Measurements from ENCODE around the gene ATP11B.

Gene ATP11B

DNA sequence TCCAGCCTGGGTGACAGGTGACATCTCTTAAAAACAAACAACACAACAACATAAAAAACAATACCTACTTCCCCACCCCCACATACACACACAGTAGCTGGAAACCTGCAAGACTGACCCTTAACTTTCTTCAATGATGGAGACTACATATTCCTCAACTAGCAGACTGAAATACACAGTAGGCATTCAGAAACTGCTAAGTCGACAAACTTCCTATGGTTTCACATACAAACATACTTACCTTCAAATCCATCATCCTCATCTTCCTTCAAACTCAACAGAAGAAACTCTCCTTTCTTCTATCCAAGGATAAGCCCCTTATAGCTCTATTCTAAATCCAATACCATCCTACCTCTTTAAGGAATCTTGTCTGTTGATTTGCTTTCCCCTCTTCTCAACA is 156.4 kb downstream of the ATP11B start:
- no peak for DNase-seq (ENCODE audit: low spot score)

DNA sequence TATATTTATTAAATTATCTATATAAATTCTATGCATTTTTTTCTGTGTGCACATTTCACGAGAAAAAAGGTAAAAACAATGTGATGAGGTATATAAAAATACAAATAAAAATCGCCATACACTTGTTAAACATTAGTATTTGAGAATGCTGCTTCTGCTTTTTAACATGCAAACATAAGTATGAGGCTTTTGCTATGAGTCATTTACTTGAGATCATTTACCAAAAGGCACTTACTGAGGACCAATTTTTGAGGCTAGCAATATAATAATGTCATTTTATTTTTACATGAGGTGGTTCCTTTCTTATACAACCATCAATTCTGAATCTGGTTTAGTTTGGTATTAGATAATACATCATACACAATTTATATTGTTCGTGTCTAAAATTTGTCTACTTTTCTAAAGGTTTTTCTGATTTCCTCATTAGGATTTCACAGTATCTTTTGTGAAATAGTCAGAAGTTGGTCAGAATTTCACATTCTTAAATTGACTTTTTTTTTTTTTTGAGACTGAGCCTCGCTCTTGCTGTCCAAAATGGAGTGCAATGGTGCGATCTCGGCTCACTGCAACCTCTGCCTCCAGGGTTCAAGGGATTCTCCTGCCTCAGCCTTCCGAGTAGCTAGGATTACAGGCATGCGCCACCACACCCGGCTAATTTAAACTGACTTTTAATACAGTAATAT is 161.4 kb downstream of the ATP11B start:
- DNase-seq (ENCODE audit: low spot score), result no peak

DNA sequence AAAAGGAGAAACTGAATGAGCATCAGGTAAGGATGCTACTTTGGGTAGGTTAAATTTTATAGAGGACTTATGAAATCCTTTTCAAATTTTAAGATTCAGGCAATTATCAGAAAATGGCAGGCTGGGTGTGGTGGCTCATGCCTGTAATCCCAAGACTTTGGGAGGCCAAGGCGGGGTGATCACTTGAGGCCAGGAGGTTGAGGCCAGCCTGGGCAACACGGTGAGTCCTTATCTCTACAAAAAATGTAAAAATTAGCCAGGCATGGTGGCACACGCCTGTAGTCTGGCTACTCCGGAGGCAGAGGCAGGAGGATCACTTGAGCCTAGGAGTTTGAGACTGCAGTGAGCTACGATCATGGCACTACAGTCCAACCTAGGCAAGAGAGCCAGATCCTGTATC is 163.9 kb downstream of the ATP11B start:
- DNase-seq (ENCODE audit: low spot score), result no peak

GRCh38 chr3:182957676-182958266 is 164.5 kb downstream of the ATP11B start:
- no peak for DNase-seq (ENCODE audit: low spot score)

GRCh38 chr3:182959474-182960350 is 166.4 kb downstream of the ATP11B start:
- DNase-seq (ENCODE audit: low spot score), result no peak

- DNase-seq (ENCODE audit: low spot score), result no peak
These were observed 168.9 kb downstream of the ATP11B start for GRCh38 chr3:182962166-182962565.

- no peak for DNase-seq (ENCODE audit: low spot score)
These were observed 170.9 kb downstream of the ATP11B start for GRCh38 chr3:182964179-182964578.

DNA sequence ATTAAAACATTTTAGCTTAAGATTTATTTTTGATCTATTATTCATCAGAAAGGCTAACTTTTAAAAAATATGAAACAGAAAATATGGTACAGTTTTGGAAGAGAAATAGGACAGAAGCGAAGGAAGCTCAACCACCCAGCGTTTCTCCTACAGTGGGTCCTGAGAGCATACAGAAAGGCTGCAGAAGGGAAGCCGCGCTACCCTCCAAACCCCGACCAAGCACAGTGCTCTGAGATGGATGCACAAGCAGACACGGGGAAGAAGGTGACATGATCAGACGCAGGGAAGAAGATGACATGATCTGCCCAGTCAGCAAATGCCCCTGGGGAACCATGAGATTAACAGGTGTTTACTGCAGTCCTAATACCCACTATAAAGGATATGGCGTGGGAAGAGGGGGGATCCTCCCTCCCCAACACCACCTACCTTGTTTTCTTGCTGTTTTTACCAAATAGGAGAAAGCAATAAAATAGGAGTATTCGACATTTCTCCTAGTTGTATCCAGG is 172.6 kb downstream of the ATP11B start:
- DNase-seq (ENCODE audit: low spot score), result no peak

DNA sequence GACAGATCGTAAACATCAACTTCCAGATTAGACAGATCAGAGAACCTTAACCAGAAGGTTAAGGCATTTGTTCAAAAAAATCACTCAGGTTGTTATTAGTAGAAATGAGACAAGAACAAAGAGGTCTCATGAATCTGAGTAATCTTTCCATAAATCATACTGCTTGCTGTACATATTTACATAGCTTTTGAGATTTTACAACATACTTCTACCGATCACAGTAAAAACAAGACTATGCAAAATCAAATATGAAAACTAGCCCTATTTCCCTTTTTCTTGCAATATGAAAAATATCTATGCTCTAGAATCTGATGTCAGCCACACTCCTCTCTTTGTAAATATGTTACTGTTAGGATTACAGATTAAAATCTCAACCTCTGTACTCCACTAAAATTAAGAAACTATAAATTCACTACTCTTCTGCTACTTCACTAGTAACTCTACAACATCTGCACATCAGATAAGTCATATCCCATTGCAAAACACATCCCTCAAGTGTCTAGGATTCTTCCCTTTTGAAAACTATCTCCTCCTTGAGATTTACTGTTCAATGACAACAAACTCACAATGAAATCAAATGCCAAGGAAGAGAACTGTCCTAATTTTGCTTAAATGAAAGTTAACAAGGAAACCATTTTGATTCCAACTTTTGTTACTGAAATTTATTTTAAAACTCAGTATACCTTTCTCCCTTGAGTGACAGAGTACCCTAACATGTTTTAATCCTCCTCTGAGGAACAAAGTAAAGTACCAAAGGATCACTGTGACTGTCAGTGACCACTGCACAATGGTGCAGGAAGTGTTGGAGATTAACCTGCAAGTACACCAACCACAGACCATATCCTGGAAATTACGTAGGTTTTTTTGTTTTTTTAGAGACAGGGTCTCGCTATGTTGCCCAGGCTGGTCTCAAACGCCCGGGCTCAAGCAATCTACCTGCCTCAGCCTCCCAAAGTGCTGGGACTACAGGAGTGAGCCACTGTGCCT is 174.2 kb downstream of the ATP11B start:
- no peak for DNase-seq (ENCODE audit: low spot score)

GRCh38 chr3:182969277-182969676 is 176.0 kb downstream of the ATP11B start:
- no peak for DNase-seq (ENCODE audit: low spot score)

DNA sequence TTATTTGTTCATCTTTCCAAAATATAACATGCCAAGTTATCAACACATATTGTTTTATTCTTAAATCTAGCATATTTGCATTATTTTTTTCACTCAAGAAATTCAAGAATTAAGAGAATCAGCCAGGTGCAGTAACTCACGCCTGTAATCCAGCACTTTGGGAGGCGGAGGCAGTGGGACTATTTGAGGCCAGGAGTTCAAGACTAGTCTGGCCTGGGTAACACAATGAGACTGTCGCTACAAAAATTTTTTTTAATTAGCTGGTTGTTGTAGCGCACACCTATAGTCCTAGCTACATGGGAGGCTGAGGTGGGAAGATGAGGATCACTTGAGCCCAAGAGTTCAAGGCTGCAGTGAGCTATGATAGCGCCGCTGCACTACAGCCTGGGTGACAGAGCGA is 176.5 kb downstream of the ATP11B start:
- DNase-seq (ENCODE audit: low spot score), result no peak

GRCh38 chr3:182970811-182971418 is 177.6 kb downstream of the ATP11B start:
- no peak for DNase-seq (ENCODE audit: low spot score)
